Uterus (tissue), 2 donors: ENCODE measurements around the gene KIF26B.

Experiments used
- CTCF ChIP-seq, 4 experiments: fragments of 200-600 bp in 2 of 4; fragments of 450-650 bp in 2 of 4; sonication (generic) in 2 of 4; IDR thresholded peaks; one replicate each; pipeline ENCODE4 v1.5.1; 2016 to 2019; ENCODE audit warnings: antibody characterized with exemption in 4 of 4, mild to moderate bottlenecking in 2 of 4, moderate library complexity in 1 of 4
- POLR2A ChIP-seq, 2 donors: fragments of 450-650 bp; IDR thresholded peaks; one replicate each; pipeline ENCODE4 v1.6.1; 2016; ENCODE audit warnings: antibody characterized with exemption in 2 of 2, mild to moderate bottlenecking in 1 of 2, moderate library complexity in 1 of 2

GRCh38 chr1:245480393-245481120 is 325.8 kb downstream of the KIF26B start:
- no peak for TF ChIP-seq CTCF (IDR thresholded peaks at IDR 0.05)
- no peak for TF ChIP-seq POLR2A (IDR thresholded peaks at IDR 0.05)
